Endothelial cell of umbilical vein (primary cell): ENCODE measurements around the gene PPM1H.
"Not testable (repeated sequence)": the region's sequence is repeated elsewhere in the genome, so short reads cannot be mapped to it uniquely, and the experiment has no call there.

Experiments
- EZH2 ChIP-seq: IDR thresholded peaks from 2 replicates; pipeline ENCODE4 v1.6.1; 2012; ENCODE audit warnings: borderline replicate concordance, low read depth, mild to moderate bottlenecking, moderate library complexity, low read length, inconsistent platforms; ENCODE audit not compliant: severe bottlenecking
- FOS ChIP-seq: IDR thresholded peaks from 2 replicates; pipeline ENCODE4 v1.6.1; 2011; ENCODE audit warnings: mild to moderate bottlenecking, low read length, moderate library complexity, borderline replicate concordance; ENCODE audit not compliant: insufficient read depth
- GATA2 ChIP-seq: IDR thresholded peaks from 2 replicates; pipeline ENCODE4 v1.7.0; 2011; ENCODE audit warnings: low read depth, mild to moderate bottlenecking, moderate library complexity, mixed read lengths, low read length; ENCODE audit not compliant: insufficient read length, insufficient read depth
- JUN ChIP-seq: IDR thresholded peaks from 2 replicates; pipeline ENCODE4 v1.6.1; 2011; ENCODE audit warnings: borderline replicate concordance, low read depth; ENCODE audit not compliant: insufficient read length, insufficient read depth
- MYC ChIP-seq: IDR thresholded peaks from one replicate; pipeline ENCODE4 v1.6.1; 2011; ENCODE audit warnings: mild to moderate bottlenecking, low read depth, low read length
- POLR2A ChIP-seq: IDR thresholded peaks from 2 replicates; pipeline ENCODE4 v1.6.1; 2012; ENCODE audit warnings: low read depth, mild to moderate bottlenecking, control low read depth, low read length
- POLR2AphosphoS5 ChIP-seq: IDR thresholded peaks from 2 replicates; pipeline ENCODE4 v1.6.1; 2012; ENCODE audit warnings: low read depth, mild to moderate bottlenecking, control low read depth, low read length, moderate library complexity; ENCODE audit not compliant: insufficient read depth
- TF ChIP-seq, protein P1 (sequence below), 2 donors: IDR thresholded peaks; 1 replicate in 1 of 2; 2 replicates in 1 of 2; pipeline ENCODE4 v1.5.1; 2011; ENCODE audit warnings: low read length in 2 of 2, mild to moderate bottlenecking in 2 of 2, moderate library complexity in 2 of 2, control low read depth in 1 of 2, inconsistent platforms in 1 of 2, low read depth in 1 of 2; ENCODE audit not compliant: insufficient read depth in 1 of 2; ENCODE audit errors: extremely low read depth in 1 of 2
- TF ChIP-seq, protein P2 (sequence below): IDR thresholded peaks from 2 replicates; pipeline ENCODE4 v1.6.1; 2011; ENCODE audit not compliant: insufficient read depth, insufficient read length

DNA sequence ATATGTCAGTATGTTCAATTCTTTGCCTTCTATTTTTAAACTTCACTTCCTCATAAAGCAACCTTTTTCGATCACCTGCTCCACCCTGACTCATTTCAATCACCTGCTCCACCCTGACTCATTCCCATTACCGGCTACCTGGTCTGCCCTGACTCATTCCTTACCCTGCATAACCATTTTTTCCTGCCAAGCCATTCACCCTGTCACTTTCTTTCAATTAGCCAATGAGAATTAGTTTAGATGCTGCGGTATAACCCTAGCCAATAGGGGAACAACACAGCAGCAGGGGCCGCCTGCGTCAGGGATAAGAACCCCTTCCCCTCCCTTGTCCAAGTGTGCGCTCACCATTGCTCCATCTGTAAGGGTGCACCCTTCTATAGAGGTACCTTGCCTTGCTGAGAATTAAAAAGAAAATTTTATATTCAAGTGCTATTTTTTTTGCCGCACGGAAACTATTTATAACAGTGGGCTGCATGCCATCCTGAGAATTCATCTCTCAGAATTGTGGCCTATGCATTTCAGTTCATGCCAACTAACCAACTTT is 31.6 kb upstream of the PPM1H start:
- TF ChIP-seq, protein P1, sequence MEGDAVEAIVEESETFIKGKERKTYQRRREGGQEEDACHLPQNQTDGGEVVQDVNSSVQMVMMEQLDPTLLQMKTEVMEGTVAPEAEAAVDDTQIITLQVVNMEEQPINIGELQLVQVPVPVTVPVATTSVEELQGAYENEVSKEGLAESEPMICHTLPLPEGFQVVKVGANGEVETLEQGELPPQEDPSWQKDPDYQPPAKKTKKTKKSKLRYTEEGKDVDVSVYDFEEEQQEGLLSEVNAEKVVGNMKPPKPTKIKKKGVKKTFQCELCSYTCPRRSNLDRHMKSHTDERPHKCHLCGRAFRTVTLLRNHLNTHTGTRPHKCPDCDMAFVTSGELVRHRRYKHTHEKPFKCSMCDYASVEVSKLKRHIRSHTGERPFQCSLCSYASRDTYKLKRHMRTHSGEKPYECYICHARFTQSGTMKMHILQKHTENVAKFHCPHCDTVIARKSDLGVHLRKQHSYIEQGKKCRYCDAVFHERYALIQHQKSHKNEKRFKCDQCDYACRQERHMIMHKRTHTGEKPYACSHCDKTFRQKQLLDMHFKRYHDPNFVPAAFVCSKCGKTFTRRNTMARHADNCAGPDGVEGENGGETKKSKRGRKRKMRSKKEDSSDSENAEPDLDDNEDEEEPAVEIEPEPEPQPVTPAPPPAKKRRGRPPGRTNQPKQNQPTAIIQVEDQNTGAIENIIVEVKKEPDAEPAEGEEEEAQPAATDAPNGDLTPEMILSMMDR (IDR thresholded peaks at IDR 0.05; ENCODE audit: extremely low read depth in 1 of 2, insufficient read depth in 1 of 2, low read depth in 1 of 2, low read length in 2 of 2), result not testable (repeated sequence)
- not testable (repeated sequence) for TF ChIP-seq JUN, POLR2AphosphoS5, POLR2A, GATA2, MYC, FOS, EZH2
- TF ChIP-seq, protein P2, sequence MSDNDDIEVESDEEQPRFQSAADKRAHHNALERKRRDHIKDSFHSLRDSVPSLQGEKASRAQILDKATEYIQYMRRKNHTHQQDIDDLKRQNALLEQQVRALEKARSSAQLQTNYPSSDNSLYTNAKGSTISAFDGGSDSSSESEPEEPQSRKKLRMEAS, result not testable (repeated sequence)
